Measurements from ENCODE around the gene PER1.

PER1 gene

DNA sequence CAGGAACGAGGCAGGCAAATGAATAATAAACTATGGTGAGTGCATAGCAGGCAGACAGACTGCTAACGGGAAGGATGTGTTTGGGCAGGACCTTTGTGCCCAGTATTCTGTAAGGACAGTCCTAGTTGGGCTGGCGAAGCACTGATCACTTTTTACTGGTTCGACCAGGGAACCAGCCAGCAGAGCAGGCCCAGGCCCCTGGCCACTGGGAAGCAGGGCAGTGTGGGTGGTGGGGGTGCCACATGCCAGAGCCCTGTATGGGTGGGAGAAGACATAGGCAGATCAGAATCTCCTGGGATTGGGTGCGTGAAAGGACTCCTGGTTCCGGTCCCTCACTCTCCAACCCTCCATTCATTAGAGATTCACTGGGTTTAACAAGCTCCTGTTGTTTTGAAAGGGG lies 14.5 kb upstream of the PER1 start:
- DNase-seq (ENCODE audit: low read depth in 2 of 2) = no peak

DNA sequence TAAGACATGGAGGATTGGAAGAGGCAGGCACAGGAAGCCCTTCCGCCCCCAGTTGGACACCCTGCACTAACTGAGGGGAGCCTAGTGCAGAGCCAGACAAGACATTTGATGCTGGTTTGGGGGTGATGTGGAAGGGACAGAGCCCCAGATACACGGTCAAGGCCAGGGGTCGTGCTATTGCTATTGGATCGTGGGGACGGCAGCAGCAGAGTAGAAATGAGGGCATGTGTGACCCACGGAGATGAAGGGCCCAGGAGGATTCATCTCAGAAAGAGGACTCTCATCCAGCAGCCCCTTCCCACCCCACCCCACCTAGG lies 12.6 kb upstream of the PER1 start:
- DNase-seq (ENCODE audit: low read depth in 2 of 2) = no peak

DNA sequence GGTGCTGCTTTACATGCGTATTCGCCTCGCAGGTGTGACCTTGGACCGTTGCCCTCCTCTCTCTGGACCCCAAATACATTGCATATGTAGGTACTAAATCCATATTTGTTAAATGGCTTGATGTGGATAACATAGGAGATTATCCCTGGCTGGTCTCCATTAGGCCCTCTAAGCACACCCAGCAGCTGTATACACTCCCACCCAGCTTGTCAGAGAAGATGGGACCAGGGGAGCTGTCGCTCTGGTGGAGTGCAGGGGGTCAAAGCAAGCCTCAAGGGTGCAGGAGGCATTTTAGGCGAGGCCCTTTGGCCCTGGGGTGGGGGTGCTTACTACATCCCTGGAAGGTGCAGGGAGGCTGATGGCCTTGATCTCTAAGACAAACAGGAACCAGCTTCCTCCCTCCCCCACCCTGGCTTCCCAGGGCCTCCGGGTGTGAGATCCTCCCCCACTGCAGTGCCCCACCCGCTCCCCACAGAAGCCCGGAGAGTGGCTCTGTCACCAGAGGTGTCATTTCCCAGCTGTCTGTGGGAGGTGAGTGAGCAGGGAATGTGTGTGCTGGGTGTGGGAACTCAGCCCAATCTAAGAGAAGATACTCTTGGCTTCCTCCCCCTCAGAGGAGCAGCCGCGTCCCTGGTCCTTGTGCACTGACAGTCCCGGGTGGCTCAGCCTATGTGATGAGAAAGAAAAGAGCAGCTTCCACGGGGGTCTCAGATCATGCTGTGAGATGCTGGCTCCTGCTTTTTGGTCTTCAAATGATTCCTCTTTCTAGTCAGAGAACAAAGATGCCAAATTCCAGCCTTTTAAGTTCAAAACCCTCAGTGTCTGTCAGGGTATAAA lies 12.0 kb upstream of the PER1 start:
- DNase-seq (ENCODE audit: low read depth in 2 of 2) = peak; percentile 45 to 47

DNA sequence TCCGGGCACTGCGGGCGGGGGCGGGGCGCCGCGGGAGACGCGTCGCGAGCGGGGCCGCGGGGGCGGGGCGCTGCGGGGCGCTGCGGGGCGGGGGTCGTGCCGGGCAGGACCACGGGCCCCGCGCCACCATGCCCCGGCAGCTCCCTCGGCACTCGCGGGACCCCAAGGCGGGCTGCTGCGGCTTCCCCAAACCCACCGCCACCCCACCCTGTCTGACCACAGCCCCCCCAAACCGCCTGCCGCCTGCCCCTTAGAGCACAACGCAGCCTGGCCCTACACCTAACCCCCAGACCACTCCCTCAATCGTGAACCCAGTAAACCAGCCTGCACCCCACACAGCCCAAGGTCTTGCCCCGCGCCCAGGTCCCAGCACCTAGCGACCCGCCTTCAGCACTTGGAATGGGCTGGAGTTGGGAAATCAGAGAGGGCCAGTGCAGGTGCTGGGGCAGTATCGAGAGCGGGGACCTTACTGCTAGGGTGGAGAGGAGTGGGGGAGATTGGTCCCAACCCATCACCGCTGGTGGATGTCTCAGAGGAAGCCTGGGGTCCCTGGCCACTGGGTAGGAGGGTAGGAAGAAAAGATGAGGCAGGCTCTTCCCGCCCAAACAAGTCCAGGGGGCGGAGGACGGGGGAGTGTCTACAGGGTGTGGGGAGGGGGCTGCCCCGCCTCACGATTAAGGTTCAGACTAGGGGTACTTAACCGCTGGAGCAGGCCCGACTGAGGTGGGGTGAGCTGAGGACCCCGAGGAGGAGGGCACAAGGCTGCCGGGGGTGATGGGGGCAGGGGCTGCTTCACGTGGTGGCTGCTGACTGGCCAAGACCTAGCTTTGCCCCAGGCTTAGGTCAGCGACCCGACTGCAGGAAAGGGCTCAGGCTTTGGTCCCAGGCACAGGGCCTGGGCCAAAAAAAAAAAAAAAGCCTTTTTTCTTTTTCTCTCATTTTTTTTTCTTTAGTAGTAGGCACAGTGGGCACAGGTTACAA lies 11.1 kb upstream of the PER1 start:
- peak in 1 of 2 donors; percentile 77 for DNase-seq (ENCODE audit: low read depth in 2 of 2)

DNA sequence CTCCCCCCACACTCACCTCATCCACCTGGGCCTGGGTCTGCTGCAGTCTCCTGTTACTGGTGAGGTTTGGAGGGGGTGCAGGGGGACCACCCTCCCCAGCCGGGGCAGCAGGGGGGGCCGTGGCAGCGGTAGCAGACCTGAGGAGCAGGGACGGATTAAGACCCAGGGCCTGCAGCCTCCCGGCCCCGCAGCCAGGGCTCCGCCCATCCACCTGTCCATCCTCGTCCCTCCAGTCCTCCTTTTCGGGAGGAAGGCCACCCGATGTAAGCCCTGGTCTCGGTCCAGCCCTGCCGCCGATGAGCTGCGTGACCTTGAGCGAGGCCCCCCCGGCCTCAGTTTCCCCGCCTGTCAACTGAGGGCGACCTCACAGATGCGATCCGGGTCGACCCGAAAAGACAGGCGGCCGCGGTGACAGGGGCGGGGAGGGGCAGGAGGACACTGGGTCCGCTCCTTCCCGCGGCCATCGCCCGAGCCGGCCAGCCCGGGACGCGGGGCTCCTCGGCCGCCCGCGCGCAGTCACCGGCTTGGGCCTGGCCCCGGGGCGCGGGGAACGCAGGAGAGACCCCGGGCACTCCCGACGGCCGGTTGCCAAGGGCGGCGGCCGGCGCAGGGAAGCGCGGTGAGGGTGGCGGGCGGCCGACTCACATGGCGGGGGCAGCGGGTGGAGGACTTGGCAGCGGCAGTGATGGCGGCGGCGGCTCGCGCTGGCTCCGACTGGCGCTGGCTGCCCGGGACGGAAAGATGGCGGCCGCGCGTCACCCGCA lies 10.2 kb upstream of the PER1 start, which contains the start of gene VAMP2:
Gene VAMP2 (minus strand): TSS at position 716 of the 764 bp plus-strand sequence. CDS start 69 bp downstream, at position 647.
- DNase-seq (ENCODE audit: low read depth in 2 of 2) = peak in 1 of 2 donors; percentile 72

DNA sequence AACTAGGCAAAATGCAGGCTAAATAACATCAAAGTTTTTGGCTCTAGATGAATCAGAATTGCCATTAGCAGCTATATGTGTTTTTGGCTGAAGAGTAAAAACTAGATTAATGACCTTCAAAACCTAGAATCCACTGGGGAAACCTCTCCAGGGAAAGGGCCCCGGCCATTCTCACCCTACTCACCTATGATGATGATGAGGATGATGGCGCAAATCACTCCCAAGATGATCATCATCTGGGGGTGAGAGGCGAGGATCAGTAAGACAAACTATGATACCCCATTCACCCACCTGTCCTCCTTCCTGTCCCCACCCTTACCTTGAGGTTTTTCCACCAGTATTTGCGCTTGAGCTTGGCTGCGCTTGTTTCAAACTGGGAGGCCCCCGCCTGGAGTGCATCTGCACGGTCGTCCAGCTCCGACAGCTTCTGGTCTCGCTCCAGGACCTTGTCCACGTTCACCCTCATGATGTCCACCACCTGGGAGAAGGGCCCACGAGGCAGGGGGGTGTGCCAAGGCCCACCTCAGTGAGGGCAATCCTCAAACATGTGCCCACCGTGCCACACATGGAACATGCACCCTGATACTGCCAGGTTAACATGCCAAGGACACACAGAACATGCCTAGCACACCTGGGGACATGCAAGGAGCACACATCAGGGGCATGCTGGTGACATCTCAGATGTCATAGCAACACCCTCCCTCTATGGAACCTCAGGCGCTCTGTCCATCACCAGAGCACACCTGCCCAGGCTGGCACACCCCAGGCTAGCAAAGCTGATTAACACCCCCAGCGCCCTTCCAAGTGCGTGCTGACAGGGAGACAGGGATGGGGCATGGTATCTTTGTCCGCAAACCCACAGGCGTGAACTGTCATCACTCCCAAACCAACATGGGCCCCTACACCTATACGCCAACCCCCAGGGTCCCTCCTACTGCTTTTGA lies 9.4 kb upstream of the PER1 start:
- no peak for DNase-seq (ENCODE audit: low read depth in 2 of 2)

DNA sequence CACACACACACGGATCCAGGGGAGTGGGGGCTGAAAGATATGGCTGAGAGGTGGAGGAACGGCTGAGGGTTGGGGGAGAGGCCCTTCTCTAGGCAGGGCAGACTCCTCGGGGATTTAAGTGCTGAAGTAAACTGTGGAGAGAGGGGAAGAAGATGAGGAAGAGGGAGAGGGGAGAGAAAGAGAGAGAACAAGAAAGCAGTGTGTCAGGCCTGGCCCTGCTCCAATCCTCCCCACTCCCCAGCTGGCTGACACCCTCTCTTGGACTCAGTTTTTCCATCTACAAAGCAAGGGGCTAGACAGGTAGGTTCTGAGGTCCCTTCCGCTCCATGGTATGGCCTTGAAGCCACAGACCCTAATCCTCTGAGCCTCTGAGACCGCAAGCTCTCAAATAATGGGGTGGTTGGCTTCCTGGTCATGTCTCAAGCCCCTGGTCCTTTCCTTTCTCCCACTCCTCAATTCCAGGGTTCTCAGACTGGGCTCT lies 8.6 kb upstream of the PER1 start:
- no peak for DNase-seq (ENCODE audit: low read depth in 2 of 2)

DNA sequence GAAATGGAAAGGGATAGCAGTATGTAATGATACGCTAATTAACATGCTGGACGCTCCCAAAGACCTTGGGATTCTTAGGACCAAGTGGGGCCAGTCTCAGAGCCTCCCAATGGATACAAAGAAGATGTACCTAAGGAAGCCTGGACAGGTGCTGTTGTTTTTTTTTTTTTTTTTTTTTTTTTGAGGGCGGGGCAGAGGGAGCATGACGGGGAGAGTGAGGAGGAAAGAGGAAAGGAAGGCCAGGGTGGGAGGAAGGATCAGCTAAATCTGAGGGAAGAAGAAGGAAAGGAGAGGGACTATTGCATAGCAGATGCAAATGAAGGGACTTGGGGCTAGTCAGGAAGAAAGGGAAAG lies 8.0 kb upstream of the PER1 start:
- DNase-seq (ENCODE audit: low read depth in 2 of 2) = no peak

DNA sequence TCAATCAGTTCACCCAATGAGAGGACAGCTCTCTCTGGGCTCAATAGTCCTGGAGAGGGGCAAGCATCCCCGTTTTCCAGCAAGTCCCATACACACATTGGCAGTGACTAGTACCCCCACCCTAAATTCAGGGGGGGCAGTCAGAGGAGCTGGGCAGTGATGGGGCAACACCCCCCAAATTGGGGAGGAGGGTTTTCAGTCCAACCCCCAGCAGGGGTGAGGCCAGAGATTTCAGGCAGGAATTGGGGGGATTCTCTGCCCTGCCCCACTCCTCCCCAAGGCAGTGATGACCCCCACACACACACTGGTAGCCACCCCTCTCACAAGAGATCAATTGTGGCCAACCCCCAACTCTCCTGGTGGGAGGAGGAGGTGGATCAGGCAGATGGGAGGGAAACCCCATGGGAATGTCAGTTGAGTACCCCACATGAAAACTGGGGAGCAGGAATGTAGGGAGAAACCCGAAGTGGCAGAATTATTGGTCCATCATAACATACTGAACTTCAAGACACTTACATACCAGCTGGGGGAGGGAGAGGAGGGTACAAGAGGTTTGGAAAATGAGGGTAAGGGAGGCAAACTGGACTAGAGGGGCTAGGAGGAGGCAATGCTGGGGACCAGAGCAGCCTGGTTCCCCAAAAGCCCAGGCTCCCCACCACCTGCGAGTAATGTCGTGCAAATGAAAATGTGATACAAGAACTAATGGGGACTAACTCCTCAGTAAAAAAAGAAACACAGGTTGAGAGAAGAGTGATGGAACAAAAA lies 7.4 kb upstream of the PER1 start:
- DNase-seq (ENCODE audit: low read depth in 2 of 2) = no peak

DNA sequence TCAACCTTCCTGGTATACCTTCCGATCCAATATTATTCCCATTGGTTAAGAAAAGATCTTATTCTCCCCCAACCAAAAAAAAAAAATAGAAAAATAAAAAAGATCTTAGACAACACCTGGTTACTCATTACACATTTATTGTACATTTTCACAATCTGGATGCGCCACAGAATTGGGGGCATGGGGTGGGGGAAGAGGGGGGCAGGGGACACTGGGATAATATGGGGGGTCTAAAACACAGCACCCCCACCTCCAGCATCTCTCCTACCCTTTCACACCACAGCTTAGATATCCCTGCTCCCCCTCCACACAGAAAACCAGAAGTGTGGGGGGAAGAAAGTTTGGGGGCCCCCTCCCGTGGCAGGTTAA lies 6.8 kb upstream of the PER1 start:
- no peak for DNase-seq (ENCODE audit: low read depth in 2 of 2)

DNA sequence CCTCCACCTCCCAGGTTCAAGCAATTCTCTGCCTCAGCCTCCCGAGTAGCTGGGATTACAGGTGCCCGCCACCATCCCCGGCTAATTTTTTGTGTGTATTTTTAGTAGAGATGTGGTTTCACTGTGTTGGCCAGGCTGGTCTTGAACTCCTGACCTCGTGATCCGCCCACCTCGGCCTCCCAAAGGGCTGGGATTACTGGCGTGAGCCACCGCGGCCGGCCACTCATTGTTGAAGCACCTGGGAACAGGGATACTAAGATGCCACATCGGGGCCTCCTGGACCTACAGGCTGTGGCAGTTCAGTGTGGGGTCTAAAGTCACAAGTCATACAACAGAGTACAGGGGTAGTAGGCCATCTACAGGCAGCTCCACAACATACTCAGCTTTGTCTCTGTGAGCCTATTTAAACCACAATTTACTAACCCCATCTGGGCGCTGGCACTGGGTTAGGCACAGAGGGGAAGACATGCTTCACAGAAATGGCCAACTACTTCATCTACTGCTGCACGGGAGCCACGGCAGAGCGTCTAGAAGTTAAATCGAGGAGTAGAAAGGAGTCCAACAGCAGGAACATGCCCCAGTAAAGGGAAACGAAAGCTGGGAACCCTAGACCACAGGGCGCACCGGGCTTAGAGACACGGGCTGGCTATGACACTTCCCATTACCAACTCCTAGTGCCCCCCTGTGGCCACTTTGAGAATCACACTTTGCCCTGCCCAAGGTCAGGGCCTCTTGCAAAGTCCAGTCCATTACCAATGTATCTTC lies 6.2 kb upstream of the PER1 start:
- peak; percentile 81 to 83 for DNase-seq (ENCODE audit: low read depth in 2 of 2)

DNA sequence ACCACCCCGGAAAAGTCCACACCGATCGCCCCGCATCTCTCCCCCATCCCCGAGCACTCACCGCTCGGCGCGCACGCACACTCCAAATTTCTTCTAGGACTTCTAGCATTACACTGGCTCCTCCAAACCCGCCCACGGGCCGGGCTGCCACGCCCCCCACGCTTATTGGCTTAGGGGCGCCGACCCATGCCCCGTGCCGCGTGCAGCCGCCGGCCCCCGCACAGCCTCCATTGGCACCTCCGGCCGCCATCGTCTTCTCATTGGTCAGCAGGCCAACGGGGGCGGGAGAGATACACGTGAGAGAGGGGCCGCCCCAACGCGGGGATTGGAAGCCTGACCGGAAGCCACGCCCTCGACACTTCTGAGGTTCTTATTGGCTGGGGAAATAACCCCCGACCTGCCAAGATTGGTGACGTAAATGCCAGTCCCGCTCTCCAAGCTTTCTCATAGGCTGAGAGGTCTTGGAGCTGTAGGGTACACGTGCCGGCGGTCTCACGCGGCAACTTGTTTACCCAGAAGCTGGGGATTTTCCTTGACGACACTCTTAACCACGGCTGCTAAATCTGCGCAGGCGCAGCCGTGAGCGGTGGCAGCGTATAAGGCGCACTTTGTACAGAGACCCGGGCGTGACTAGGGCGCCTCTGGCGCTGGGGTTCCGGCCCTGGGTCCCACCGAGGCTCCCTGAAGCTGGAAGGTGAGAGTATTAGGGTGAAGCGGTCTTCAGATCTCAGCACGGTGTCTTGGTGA lies 4.2 kb upstream of the PER1 start:
- DNase-seq (ENCODE audit: low read depth in 2 of 2) = peak; percentile 99

DNA sequence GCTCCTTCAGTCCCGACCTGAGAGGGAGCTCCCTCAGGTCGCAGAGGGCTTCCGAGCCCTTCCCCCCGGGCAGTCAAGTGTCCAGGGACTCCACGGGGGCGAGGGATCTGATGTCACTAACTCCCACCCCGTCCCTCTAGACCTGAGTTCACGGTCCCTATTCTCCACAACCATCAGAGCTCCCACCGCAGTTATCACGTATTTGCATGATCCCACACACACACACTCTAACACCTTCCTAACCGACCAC lies 3.7 kb upstream of the PER1 start:
- no peak for DNase-seq (ENCODE audit: low read depth in 2 of 2)

DNA sequence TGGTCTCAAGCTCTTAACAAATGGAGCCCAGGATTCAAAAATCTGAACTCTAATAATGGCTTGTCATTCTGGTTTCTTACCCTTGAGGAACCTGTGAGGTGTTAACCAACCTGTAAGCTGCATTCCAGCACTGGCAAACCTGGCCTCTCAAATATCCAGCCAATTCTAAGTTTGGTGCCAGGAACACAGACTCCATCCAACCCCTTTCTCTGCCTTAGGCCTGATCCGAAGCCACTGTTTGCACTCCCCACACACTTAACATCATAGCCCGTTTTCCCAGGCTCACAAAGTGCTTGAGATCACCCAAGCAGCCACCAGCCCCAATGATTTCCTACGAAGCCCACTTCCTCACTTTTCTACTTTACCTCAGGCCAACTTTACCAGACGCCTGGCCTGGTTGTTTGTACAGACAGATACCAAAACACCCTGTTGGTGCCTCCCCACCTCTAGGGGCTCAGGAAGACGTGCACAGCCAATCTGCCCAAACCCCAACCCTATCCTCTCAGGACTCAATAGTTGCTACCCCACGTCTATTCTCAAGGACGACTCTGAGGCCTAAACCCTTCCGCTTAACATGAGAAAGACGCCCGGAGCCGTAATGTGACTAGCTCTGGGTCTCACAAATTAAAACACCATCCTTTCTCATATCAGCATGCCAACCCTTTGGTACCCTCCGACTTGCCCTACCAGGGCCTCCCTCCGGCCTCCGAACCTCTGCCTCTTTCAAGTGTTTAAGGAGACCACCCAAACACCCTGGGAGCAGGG lies 3.2 kb upstream of the PER1 start:
- no peak for DNase-seq (ENCODE audit: low read depth in 2 of 2)

DNA sequence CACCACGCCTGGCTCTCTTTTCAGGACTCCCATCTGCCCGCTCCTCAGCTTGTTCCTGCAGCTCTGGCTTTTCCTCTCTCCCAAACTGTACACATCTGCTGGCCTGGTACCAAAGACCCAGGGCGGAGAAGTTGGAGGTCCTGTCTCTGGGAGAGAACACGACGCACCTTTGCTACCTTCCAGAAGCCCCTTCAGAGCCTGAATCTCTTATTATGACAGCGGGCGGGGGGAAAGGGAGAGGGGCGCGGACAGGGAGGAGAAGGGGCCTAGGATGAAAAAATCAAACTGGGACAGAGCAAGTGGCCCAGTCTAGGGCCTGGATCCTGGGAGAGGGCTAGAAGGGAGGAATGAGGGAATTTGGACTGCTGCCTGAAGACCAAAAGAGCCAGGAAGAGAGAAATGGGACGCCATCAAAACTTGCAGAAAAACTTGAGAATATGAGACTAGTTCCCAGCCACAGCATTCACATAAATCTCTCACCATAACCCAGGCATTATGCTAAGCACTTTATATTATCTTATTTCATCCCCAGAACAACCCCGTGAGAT lies 2.5 kb upstream of the PER1 start:
- no peak for DNase-seq (ENCODE audit: low read depth in 2 of 2)

DNA sequence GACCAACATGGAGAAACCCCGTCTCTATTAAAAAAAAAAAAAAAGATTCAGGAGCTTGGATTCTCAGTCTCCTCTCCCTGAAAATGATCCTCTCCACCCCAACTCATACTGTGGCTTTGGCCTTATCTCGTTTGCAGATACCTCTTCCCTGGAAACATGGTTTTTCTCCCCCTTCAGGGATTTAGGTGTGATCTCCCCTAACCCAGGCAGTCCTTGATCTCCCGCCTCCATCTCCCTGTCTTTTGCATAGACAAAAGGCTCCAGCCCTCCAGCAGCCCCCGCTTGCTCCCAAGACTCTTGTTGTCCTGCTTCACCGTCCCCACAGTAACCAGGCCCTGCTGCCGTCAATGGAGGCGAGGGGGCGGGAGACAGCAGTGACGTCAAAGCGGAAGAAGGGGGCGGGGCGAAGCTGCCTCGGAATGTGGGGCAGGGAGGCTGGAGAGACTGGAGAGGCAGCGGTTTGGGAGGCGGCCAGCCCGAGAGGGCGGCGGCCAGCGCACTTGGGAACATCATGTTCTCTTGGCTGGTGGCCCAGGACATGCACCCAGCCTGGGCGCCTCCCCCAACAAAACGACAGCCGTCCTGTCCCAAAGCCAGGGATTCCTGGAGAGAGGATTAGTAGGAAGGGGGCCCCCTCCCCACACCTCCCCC lies 1.9 kb upstream of the PER1 start:
- DNase-seq (ENCODE audit: low read depth in 2 of 2) = peak; percentile 73 to 76

DNA sequence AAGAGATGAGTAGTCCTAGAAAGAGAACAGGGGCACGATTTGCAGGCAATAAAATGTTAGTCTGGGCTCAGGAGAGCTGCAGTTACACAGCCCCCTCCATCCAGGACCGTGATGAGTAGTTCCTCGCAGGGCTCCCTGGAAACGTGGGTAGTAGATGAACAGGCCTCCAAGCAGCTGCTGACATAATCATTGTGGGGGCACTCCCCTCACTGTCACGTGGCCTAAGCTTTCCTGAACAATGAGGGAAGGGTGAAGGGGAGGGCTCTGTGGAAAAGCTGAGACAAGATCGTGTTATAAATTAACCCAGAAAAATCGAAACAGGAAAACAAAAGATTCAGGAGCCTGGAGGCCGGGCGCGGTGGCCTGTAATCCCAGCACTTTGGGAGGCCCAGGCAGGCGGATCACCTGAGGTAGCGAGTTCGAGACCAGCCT lies 1.3 kb upstream of the PER1 start:
- peak; percentile 28 to 49 for DNase-seq (ENCODE audit: low read depth in 2 of 2)

All from stimulated activated CD4-positive, alpha-beta T cell treated with anti-CD3 and anti-CD28 coated beads, Interleukin-1b, Interleukin-23, amount 100 ng/mL, for 4 hours (primary cell).